ENCODE measurements around the gene BTBD2.

BTBD2 gene

DNA sequence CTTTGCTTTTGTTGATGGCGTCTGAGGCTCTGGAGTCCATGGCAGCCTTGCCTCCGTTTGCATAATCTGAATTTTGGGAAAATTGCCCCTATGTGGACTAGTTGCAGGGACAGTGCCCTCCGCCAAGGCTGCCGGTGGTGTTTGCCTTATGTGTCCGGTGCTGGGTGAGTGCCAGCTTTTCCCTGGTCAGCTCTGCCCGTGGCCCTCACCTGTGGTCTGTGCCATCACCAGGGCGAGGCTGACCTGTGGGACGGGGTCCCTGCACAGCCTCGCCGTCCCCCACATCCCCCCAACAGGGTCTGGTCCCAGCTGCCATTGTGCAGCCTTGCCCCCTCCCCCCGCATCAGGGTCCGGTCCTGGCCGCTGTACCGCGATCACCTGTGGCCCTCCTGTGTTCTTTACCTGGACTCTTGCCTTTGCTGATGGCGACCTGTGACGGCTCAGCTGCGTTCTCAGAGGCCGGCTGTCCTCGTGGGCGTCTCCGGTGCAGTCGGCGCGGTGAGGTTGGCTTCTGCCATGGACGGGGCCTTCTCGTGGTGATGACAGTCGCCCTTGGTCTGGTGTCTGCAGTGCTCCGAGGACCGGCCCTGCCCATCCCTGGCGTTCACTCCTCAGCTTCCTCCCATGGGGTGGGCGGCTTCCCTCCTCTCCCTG, 61.9 kb downstream of the BTBD2 start:
- no peak for DNase-seq
- Histone ChIP-seq H3K9ac (ENCODE audit: low read length) (no peak overlapping the region), H3K36me3 (ENCODE audit: control insufficient read depth in 1 of 2, insufficient read depth in 2 of 2, low read length in 2 of 2) (peaks cover 36 to 38% of the 10 kb centered on the region in 2 experiments), H4K12ac (ENCODE audit: low read depth, low read length) (no peak overlapping the region), H3K27ac (ENCODE audit: low read depth, low read length) (no peak overlapping the region), H2BK12ac (ENCODE audit: low read length) (no peak overlapping the region), H3K4me1 (ENCODE audit: control insufficient read depth in 1 of 2, insufficient read depth in 2 of 2, low read length in 2 of 2) (no peaks in the 10 kb centered on the region), H4K91ac (ENCODE audit: low read depth, low read length) (no peak overlapping the region), H2AFZ (ENCODE audit: insufficient read depth, low read length, poor library complexity) (no peak overlapping the region), H4K8ac (ENCODE audit: low read depth, low read length) (no peak overlapping the region), H3K79me1 (ENCODE audit: low read length) (no peaks in the 10 kb centered on the region), H3K4me3 (ENCODE audit: low read depth, low read length) (no peak overlapping the region), H2BK5ac (ENCODE audit: low read depth, low read length, poor library complexity) (no peak overlapping the region), H2BK120ac (ENCODE audit: insufficient read depth, low read length, poor library complexity) (no peak overlapping the region), H3K14ac (ENCODE audit: low read length) (no peak overlapping the region), H3K4ac (ENCODE audit: low read depth, low read length) (peak overlapping the region; percentile 43), H3K27me3 (ENCODE audit: insufficient read depth, low read length) (no peaks in the 10 kb centered on the region), H3K79me2 (ENCODE audit: control insufficient read depth, insufficient read depth, low read length, poor library complexity) (peaks cover 16% of the 10 kb centered on the region), H3K23ac (ENCODE audit: low read length) (no peak overlapping the region), H3K9me3 (ENCODE audit: insufficient read depth, low read depth, low read length) (peaks cover 2% of the 10 kb centered on the region), H2AK5ac (ENCODE audit: low read length) (no peak overlapping the region), H3K4me2 (ENCODE audit: low read length) (no peak overlapping the region), H3K18ac (ENCODE audit: low read length) (no peak overlapping the region)
- no CpG with 5 or more reads among the region's 32 CpGs for WGBS (ENCODE audit: extremely low coverage, insufficient coverage, insufficient read length)

DNA sequence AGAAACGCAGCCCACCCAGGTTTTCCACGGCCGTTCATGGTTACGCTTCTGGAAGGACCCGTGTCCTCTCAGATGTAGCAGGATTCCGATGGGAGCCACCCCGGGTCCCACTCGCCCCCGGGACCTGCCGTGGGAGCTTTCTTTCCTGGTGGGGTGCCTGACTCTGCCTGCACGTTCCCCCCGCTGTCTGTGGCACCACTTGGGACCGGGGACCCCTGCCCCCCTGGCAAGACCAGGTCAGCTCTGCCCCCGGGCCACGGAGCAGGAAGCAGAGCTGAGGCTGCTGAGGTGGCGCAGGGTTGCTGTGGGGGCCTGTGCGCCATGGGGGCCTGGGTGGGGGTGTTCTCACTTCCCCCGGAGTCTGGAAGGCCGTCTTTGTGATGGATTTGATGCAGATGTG, 62.5 kb downstream of the BTBD2 start:
- H2AK5ac ChIP-seq (ENCODE audit: low read length), result no peak overlapping the region
- H2BK120ac ChIP-seq (ENCODE audit: insufficient read depth, low read length, poor library complexity), result no peak overlapping the region
- no peak for DNase-seq
- H2BK5ac ChIP-seq (ENCODE audit: low read depth, low read length, poor library complexity), result no peak overlapping the region
- H3K18ac ChIP-seq (ENCODE audit: low read length), result peak overlapping the region; percentile 44
- peaks cover 16% of the 10 kb centered on the region for H3K79me2 ChIP-seq (ENCODE audit: control insufficient read depth, insufficient read depth, low read length, poor library complexity)
- H3K27me3 ChIP-seq (ENCODE audit: insufficient read depth, low read length), result no peaks in the 10 kb centered on the region
- no peak overlapping the region for H3K14ac ChIP-seq (ENCODE audit: low read length)
- H3K27ac ChIP-seq (ENCODE audit: low read depth, low read length), result no peak overlapping the region
- H2AFZ ChIP-seq (ENCODE audit: insufficient read depth, low read length, poor library complexity), result no peak overlapping the region
- no peak overlapping the region for H4K91ac ChIP-seq (ENCODE audit: low read depth, low read length)
- H3K4ac ChIP-seq (ENCODE audit: low read depth, low read length), result peak overlapping the region; percentile 43
- H3K4me2 ChIP-seq (ENCODE audit: low read length), result no peak overlapping the region
- H3K9ac ChIP-seq (ENCODE audit: low read length), result no peak overlapping the region
- no CpG with 5 or more reads among the region's 19 CpGs for WGBS (ENCODE audit: extremely low coverage, insufficient coverage, insufficient read length)
- H3K36me3 ChIP-seq (ENCODE audit: control insufficient read depth in 1 of 2, insufficient read depth in 2 of 2, low read length in 2 of 2), result peaks cover 38% of the 10 kb centered on the region in 2 experiments
- no peak overlapping the region for H3K23ac ChIP-seq (ENCODE audit: low read length)
- no peak overlapping the region for H3K4me3 ChIP-seq (ENCODE audit: low read depth, low read length)
- H4K12ac ChIP-seq (ENCODE audit: low read depth, low read length), result no peak overlapping the region
- peaks cover 2% of the 10 kb centered on the region for H3K9me3 ChIP-seq (ENCODE audit: insufficient read depth, low read depth, low read length)
- no peaks in the 10 kb centered on the region for H3K4me1 ChIP-seq (ENCODE audit: control insufficient read depth in 1 of 2, insufficient read depth in 2 of 2, low read length in 2 of 2)
- H2BK12ac ChIP-seq (ENCODE audit: low read length), result no peak overlapping the region
- H4K8ac ChIP-seq (ENCODE audit: low read depth, low read length), result no peak overlapping the region
- H3K79me1 ChIP-seq (ENCODE audit: low read length), result no peaks in the 10 kb centered on the region

DNA sequence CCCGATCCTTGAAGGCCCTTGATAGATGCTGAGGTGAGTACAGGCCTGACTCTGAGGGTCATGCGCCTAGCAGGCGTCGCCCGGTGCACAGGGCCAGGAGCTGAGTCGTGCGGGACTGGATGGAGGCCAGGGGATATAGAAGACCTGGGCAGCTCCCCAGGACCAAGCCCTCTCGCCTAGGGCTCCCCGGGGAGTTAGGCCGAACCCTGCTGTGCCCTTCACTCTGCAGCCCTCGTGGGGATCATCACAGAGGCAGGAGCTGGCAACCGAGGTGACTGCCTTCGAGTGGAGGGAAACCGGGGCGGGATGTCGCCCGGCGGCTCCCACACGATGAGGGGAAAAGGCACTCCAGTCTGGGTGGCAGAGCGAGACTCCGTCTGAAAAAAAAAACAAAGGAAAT, 62.9 kb downstream of the BTBD2 start:
- Histone ChIP-seq H2BK5ac (ENCODE audit: low read depth, low read length, poor library complexity) (no peak overlapping the region), H3K4me3 (ENCODE audit: low read depth, low read length) (no peak overlapping the region), H3K23ac (ENCODE audit: low read length) (no peak overlapping the region), H3K27me3 (ENCODE audit: insufficient read depth, low read length) (no peaks in the 10 kb centered on the region), H3K4me2 (ENCODE audit: low read length) (no peak overlapping the region), H3K9ac (ENCODE audit: low read length) (no peak overlapping the region), H4K91ac (ENCODE audit: low read depth, low read length) (no peak overlapping the region), H2AFZ (ENCODE audit: insufficient read depth, low read length, poor library complexity) (no peak overlapping the region), H3K79me1 (ENCODE audit: low read length) (no peaks in the 10 kb centered on the region), H3K9me3 (ENCODE audit: insufficient read depth, low read depth, low read length) (peaks cover 4% of the 10 kb centered on the region), H2BK12ac (ENCODE audit: low read length) (no peak overlapping the region), H4K12ac (ENCODE audit: low read depth, low read length) (no peak overlapping the region), H3K4me1 (ENCODE audit: control insufficient read depth in 1 of 2, insufficient read depth in 2 of 2, low read length in 2 of 2) (peaks cover 0 to 2% of the 10 kb centered on the region in 2 experiments), H4K8ac (ENCODE audit: low read depth, low read length) (no peak overlapping the region), H2AK5ac (ENCODE audit: low read length) (no peak overlapping the region), H3K4ac (ENCODE audit: low read depth, low read length) (peak overlapping the region; percentile 82), H3K36me3 (ENCODE audit: control insufficient read depth in 1 of 2, insufficient read depth in 2 of 2, low read length in 2 of 2) (peaks cover 38% of the 10 kb centered on the region in 2 experiments), H3K79me2 (ENCODE audit: control insufficient read depth, insufficient read depth, low read length, poor library complexity) (peaks cover 20% of the 10 kb centered on the region), H3K18ac (ENCODE audit: low read length) (peak overlapping the region; percentile 44), H3K27ac (ENCODE audit: low read depth, low read length) (no peak overlapping the region), H2BK120ac (ENCODE audit: insufficient read depth, low read length, poor library complexity) (no peak overlapping the region), H3K14ac (ENCODE audit: low read length) (no peak overlapping the region)
- DNase-seq, result no peak
- WGBS (ENCODE audit: extremely low coverage, insufficient coverage, insufficient read length), result no CpG with 5 or more reads among the region's 21 CpGs

DNA sequence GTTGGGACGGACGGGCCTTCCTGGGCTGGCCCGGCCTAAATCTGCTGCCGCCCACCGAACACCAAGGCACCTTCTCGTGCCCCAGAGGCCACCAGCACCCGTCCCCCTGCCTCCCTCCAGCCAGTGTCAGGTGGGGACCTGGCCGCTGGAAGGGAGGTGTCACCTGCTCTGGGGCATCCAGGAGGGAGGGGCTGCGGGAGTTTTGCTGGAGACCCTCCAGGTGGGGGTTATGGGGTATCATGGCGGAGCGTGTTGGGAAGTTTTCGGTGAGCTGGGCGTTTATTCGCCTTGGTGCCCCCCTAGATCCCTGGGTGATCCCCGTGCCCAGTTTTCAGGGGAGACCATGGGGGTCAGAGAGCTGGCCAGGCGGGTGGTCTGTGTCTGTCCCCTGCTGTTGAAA, 64.9 kb downstream of the BTBD2 start:
- Histone ChIP-seq H3K4me1 (ENCODE audit: control insufficient read depth in 1 of 2, insufficient read depth in 2 of 2, low read length in 2 of 2) (peaks cover 0 to 5% of the 10 kb centered on the region in 2 experiments), H3K27ac (ENCODE audit: low read depth, low read length) (no peak overlapping the region), H3K4me3 (ENCODE audit: low read depth, low read length) (no peak overlapping the region), H3K79me1 (ENCODE audit: low read length) (no peaks in the 10 kb centered on the region), H4K8ac (ENCODE audit: low read depth, low read length) (no peak overlapping the region), H3K4me2 (ENCODE audit: low read length) (no peak overlapping the region), H3K23ac (ENCODE audit: low read length) (no peak overlapping the region), H3K18ac (ENCODE audit: low read length) (no peak overlapping the region), H4K12ac (ENCODE audit: low read depth, low read length) (no peak overlapping the region), H2AFZ (ENCODE audit: insufficient read depth, low read length, poor library complexity) (no peak overlapping the region), H3K36me3 (ENCODE audit: control insufficient read depth in 1 of 2, insufficient read depth in 2 of 2, low read length in 2 of 2) (peaks cover 39 to 42% of the 10 kb centered on the region in 2 experiments), H3K9me3 (ENCODE audit: insufficient read depth, low read depth, low read length) (peaks cover 5% of the 10 kb centered on the region), H3K9ac (ENCODE audit: low read length) (no peak overlapping the region), H2BK120ac (ENCODE audit: insufficient read depth, low read length, poor library complexity) (no peak overlapping the region), H3K14ac (ENCODE audit: low read length) (no peak overlapping the region), H2BK12ac (ENCODE audit: low read length) (no peak overlapping the region), H3K27me3 (ENCODE audit: insufficient read depth, low read length) (no peaks in the 10 kb centered on the region), H3K79me2 (ENCODE audit: control insufficient read depth, insufficient read depth, low read length, poor library complexity) (peaks cover 27% of the 10 kb centered on the region), H3K4ac (ENCODE audit: low read depth, low read length) (peak overlapping the region; percentile 46), H2AK5ac (ENCODE audit: low read length) (no peak overlapping the region), H4K91ac (ENCODE audit: low read depth, low read length) (no peak overlapping the region), H2BK5ac (ENCODE audit: low read depth, low read length, poor library complexity) (no peak overlapping the region)
- no CpG with 5 or more reads among the region's 16 CpGs for WGBS (ENCODE audit: extremely low coverage, insufficient coverage, insufficient read length)
- no peak for DNase-seq
